ENCODE data around the gene FREY1.
A peak's percentile ranks its signal among the peaks of the same experiment; 100 is the strongest.
"Not testable (repeated sequence)": the region's sequence is repeated elsewhere in the genome, so short reads cannot be mapped to it uniquely, and the experiment has no call there.

Gene FREY1

DNA sequence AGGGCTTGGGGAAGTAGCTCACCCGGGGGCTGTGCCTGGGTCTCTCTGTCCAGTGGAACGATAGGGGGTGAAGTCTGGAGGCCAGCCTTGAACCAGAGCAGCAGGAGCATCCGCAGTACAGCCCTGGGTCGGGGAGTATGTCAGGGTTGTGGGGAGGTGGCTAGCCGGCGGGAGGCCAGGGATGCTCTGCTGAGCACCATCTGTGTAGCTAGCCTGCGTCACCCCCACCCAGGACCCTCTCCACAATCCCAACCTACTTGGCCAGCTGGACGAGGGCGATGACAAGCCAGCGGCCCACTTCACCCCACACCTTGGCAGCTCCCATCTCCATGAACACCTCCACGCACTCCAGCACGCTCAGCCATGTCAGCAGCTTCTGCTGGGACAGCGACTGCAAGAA is 8.4 kb upstream of the FREY1 start:
- no peak for DNase-seq (ENCODE audit: low read depth in 2 of 2)

- DNase-seq (ENCODE audit: low read depth in 2 of 2), result no peak
Measured at GRCh38 chr11:45913942-45914635, 7.0 kb upstream of the FREY1 start.

DNA sequence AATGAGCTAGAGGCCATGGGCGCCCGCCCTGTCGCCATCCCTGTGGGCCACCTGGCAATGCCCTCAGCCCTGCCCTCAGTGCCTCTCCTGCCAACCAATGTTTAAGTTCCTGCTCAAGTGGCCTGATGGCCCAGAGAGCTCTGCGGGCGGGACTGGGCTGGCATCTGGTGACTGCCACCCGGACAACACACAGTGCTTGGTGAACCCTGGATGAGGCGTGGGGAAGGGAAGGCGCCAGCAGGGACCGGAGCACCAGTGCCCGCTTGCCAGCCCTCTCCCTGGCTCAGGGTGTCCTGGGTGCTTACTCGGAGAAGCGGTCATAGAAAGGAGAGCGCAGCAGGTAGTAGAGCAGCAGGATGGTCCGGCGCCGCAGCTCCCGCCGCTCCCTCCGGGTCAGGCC is 6.4 kb upstream of the FREY1 start:
- DNase-seq (ENCODE audit: low read depth in 2 of 2), result no peak

DNA sequence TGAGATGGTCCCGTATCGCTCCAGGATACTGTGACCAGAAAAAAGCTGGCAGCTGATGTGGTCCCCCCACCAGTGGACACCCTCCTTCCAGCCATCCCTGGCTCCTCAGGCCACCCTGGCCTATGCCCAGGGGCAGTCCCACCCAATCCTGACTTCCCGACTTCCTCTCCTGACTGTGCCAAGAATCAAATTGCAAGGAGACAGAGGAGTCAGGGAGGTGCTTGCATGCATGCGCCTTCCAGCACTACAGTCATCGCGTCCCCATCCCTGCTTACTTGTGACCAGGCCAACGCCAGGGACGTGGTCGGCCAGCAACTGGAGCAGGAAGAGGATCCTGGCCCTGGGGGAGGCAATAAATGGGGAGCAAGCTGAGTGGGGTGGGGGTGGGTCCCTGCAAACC is 3.6 kb upstream of the FREY1 start:
- DNase-seq (ENCODE audit: low read depth in 2 of 2), result no peak

DNA sequence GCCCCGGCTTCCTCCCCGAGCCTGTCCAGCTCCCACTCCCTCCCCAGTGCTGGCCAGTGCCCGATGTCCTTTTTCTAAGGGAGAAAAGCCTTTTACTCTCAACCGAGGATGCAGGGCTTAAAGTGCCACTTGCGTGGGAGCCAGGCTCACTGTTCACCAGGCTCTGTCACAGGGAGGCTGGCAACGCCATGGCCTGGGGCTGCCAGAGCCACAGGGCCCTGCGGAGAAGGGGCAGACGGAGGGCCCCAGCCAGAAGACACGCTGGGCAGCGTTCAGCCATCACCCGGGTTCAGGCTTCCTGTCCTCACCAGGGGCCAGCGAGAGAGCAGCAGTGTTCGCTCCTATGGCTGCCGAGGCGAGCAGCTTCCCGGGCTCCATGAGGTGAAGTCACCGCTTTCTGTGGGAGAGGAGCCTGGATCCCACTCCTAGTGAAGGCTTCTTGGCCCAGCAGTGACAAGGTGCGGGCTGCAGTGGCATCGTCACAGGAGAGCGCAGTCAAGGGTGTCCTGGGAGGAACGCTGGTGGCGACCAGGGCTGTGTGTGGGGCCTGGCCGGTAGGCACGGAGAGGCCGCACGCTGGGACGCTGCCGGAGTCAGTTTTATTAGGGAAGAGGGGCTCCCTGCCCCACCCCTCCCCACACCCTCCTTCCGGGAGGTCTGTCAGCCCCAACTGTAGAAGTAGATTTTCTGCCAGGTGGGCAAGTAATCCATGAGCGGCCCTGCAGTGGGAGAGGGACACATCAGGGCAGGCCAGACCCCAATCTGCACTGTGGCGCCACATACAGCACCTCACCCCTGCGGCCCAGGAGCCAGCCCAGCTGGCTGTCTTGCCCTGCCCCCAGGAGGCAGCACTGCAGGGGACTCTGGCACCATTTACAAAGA is 2.8 kb upstream of the FREY1 start:
- no peak for DNase-seq (ENCODE audit: low read depth in 2 of 2)

GRCh38 chr11:45907911-45908370 is 870 bp upstream of the FREY1 start:
- no peak for DNase-seq (ENCODE audit: low read depth in 2 of 2)

- DNase-seq (ENCODE audit: low read depth in 2 of 2), result no peak
Measured at GRCh38 chr11:45906096-45906682, 882 bp downstream of the FREY1 start.

DNA sequence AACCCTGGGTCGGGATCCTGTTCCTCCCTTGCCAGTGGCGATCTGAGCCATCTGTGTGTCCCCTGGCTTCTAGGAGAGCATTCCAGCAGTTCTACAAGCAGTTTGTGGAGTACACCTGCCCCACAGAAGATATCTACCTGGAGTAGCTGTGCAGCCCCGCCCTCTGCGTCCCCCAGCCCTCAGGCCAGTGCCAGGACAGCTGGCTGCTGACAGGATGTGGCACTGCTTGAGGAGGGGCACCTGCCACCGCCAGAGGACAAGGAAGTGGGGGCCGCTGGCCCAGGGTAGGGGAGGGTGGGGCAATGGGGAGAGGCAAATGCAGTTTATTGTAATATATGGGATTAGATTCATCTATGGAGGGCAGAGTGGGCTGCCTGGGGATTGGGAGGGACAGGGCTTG is 1.5 kb downstream of the FREY1 start:
- not testable (repeated sequence) for DNase-seq (ENCODE audit: low read depth in 2 of 2)

DNA sequence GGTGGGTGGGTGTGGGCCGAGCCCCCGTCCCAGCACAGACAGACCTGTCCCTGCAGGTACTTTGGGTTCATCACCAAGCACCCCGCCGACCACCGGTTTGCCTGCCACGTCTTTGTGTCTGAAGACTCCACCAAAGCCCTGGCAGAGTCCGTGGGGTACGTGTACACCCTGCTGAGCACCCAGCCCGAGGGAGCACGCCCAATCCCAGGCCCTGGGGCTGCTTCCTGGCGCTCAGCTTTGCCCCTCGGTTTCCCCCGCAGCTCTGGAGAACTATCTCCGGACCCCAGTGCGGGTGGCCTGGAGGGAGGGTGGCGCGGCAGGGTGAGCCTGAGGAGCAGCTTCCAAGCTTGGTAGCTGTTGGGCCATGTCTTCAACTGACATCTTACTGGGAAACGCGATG is 2.0 kb downstream of the FREY1 start:
- no peak for DNase-seq (ENCODE audit: low read depth in 2 of 2)

GRCh38 chr11:45904309-45904915 is 2.7 kb downstream of the FREY1 start:
- DNase-seq (ENCODE audit: low read depth in 2 of 2), result no peak

GRCh38 chr11:45902452-45903380 is 4.4 kb downstream of the FREY1 start:
- no peak for DNase-seq (ENCODE audit: low read depth in 2 of 2)

DNA sequence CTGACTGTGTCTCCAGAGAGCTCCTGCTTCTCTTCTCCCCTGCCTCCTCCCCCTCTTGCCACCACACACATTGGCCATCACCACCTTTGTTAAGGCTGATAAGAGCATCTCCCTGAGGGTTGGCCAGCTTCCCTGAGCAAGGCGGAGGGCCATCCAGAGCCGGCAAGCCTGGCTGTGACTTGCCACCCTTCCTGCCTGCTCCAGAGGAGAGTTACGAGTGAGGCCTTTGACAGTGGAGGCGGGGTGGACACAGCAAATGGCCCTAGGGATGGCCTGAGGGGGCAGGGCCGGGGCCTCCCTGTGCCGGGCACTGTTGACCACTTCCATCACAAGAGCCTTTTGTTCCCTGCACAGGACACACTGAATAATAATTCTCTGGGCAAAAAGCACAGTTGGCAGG is 5.4 kb downstream of the FREY1 start:
- no peak for DNase-seq (ENCODE audit: low read depth in 2 of 2)

- DNase-seq (ENCODE audit: low read depth in 2 of 2), result no peak
Measured at GRCh38 chr11:45900916-45901617, 6.0 kb downstream of the FREY1 start.

GRCh38 chr11:45900175-45900800 is 6.8 kb downstream of the FREY1 start:
- not testable (repeated sequence) for DNase-seq (ENCODE audit: low read depth in 2 of 2)

GRCh38 chr11:45899448-45900174 is 7.5 kb downstream of the FREY1 start:
- DNase-seq (ENCODE audit: low read depth in 2 of 2), result peak; percentile 48 to 56

- DNase-seq (ENCODE audit: low read depth in 2 of 2), result no peak
Measured at GRCh38 chr11:45899086-45899447, 8.0 kb downstream of the FREY1 start.

DNA sequence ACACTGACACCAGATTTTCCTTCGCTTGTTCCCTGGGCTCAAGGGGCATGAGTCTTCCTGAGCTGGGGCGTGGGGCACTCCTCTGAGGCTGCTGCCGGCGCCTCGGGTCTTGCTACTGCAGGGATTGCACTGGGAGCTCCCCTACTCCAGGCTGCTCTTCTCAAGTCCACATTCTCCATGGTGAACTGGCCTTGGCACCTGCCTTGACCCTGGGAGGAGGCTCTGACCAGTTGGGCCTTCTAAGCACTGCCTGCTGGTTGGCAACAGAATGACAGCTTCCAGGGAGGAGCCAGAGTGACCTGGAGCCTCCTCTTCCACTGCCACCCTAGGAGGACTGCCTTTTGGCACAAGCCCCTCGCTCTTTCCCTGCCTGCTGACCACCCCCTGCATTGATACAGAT is 9.5 kb downstream of the FREY1 start:
- DNase-seq (ENCODE audit: low read depth in 2 of 2), result no peak

- no peak for DNase-seq (ENCODE audit: low read depth in 2 of 2)
Measured at GRCh38 chr11:45896422-45896984, 10.6 kb downstream of the FREY1 start.

Data from stimulated activated CD4-positive, alpha-beta T cell treated with anti-CD3 and anti-CD28 coated beads, Interleukin-4, amount 100 ng/mL, for 48 hours (primary cell).